GM23338 (cell line): ENCODE results near the gene GRM8. TPM values are rescaled to one million over a fixed set of nuclear protein-coding genes. Genes with fewer than 3 reads are reported as not detected.

ENCODE experiments used
- ATAC-seq: fragments of 200-7000 bp; cut with Tn5 transposase; 3 replicates; pipeline ENCODE4 v1.9.1; 2020
- DNase-seq: peaks from one replicate; pipeline ENCODE4 v3.0.0-alpha.2; 2015; ENCODE audit warnings: low spot score
- H2AFZ ChIP-seq: fragments of 200-600 bp; sonication (generic); 2 replicates; pipeline ENCODE4 v1.8.0; 2016; ENCODE audit warnings: antibody characterized with exemption, mild to moderate bottlenecking, moderate library complexity
- H3F3A ChIP-seq: fragments of 200-600 bp; sonication (generic); replicated peaks from 2 replicates; pipeline ENCODE4 v1.8.0; 2017; ENCODE audit warnings: antibody characterized with exemption, mixed run types, low read depth
- H3K27ac ChIP-seq: fragments of 200-600 bp; sonication (generic); 2 replicates; pipeline ENCODE4 v1.6.1; 2016; ENCODE audit warnings: low read depth
- H3K27me3 ChIP-seq: fragments of 200-600 bp; sonication (generic); 2 replicates; pipeline ENCODE4 v1.8.0; 2016; ENCODE audit warnings: mild to moderate bottlenecking, mixed run types, moderate library complexity; ENCODE audit not compliant: insufficient read depth
- H3K36me3 ChIP-seq: fragments of 200-600 bp; sonication (generic); 2 replicates; pipeline ENCODE4 v1.8.0; 2016; ENCODE audit warnings: mild to moderate bottlenecking; ENCODE audit not compliant: insufficient read depth
- H3K4me1 ChIP-seq: fragments of 200-600 bp; sonication (generic); 2 replicates; pipeline ENCODE4 v1.8.0; 2016; ENCODE audit warnings: mild to moderate bottlenecking, moderate library complexity; ENCODE audit not compliant: insufficient read depth
- H3K4me2 ChIP-seq: fragments of 200-600 bp; sonication (generic); 2 replicates; pipeline ENCODE4 v1.7.1; 2017; ENCODE audit warnings: mixed run types
- H3K4me3 ChIP-seq: fragments of 200-600 bp; sonication (generic); 2 replicates; pipeline ENCODE4 v1.6.1; 2016; ENCODE audit warnings: mixed run types
- H3K79me2 ChIP-seq: fragments of 200-600 bp; sonication (generic); replicated peaks from 2 replicates; pipeline ENCODE4 v1.8.0; 2017; ENCODE audit warnings: mild to moderate bottlenecking; ENCODE audit not compliant: insufficient read depth
- H3K9me2 ChIP-seq: fragments of 200-600 bp; sonication (generic); 2 replicates; pipeline ENCODE4 v1.8.0; 2017; ENCODE audit not compliant: insufficient read depth
- H4K20me1 ChIP-seq: fragments of 200-600 bp; sonication (generic); replicated peaks from 2 replicates; pipeline ENCODE4 v1.8.0; 2017; ENCODE audit warnings: mild to moderate bottlenecking; ENCODE audit not compliant: insufficient read depth
- H3K27ac Mint-ChIP-seq: 2 replicates; pipeline ENCODE4 v1.8.0; 2020; ENCODE audit warnings: inconsistent platforms, mild to moderate bottlenecking, moderate library complexity, mixed read lengths
- H3K27me3 Mint-ChIP-seq: 3 replicates; pipeline ENCODE4 v1.8.0; 2022; ENCODE audit warnings: low read depth, mild to moderate bottlenecking, moderate library complexity, mixed read lengths, inconsistent platforms; ENCODE audit not compliant: insufficient read depth, poor library complexity
- H3K36me3 Mint-ChIP-seq: 3 replicates; pipeline ENCODE4 v1.8.0; 2021; ENCODE audit warnings: low read depth, mild to moderate bottlenecking, inconsistent platforms, moderate library complexity, mixed read lengths
- H3K4me1 Mint-ChIP-seq: 3 replicates; pipeline ENCODE4 v1.8.0; 2020; ENCODE audit warnings: mild to moderate bottlenecking, inconsistent platforms, mixed read lengths
- H3K4me3 Mint-ChIP-seq: 3 replicates; pipeline ENCODE4 v1.8.0; 2021; ENCODE audit warnings: moderate library complexity, mild to moderate bottlenecking, inconsistent platforms, mixed read lengths
- H3K9me3 Mint-ChIP-seq: 3 replicates; pipeline ENCODE4 v1.8.0; 2020; ENCODE audit warnings: moderate library complexity, mild to moderate bottlenecking, inconsistent platforms, mixed read lengths
- CTCF ChIP-seq, 2 experiments: fragments of 200-600 bp in 1 of 2; sonication (generic) in 1 of 2; conservative IDR thresholded peaks; 2 replicates each; pipeline versions ENCODE4 v1.5.1 to v1.6.1; 2016 to 2017; ENCODE audit warnings: antibody characterized with exemption in 2 of 2, low read depth in 2 of 2, mild to moderate bottlenecking in 2 of 2, moderate library complexity in 1 of 2
- ETS1 ChIP-seq: IDR thresholded peaks from 2 replicates; pipeline ENCODE4 v1.6.1; 2016; ENCODE audit warnings: antibody characterized with exemption
- EZH2phosphoT487 ChIP-seq: fragments of 200-600 bp; sonication (generic); IDR thresholded peaks from one replicate; pipeline ENCODE4 v1.8.1; 2018; ENCODE audit warnings: antibody characterized with exemption; ENCODE audit not compliant: unreplicated experiment
- JUNB ChIP-seq: IDR thresholded peaks from one replicate; pipeline ENCODE4 v1.6.1; 2016; ENCODE audit warnings: antibody characterized with exemption; ENCODE audit not compliant: unreplicated experiment
- NANOG ChIP-seq: IDR thresholded peaks from 2 replicates; pipeline ENCODE4 v1.6.1; 2016; ENCODE audit warnings: antibody characterized with exemption, borderline replicate concordance
- POLR2AphosphoS5 ChIP-seq: IDR thresholded peaks from 2 replicates; pipeline ENCODE4 v1.6.1; 2016; ENCODE audit warnings: antibody characterized with exemption, low read depth
- STAT1 ChIP-seq: IDR thresholded peaks from one replicate; pipeline ENCODE4 v1.6.1; 2016; ENCODE audit warnings: antibody characterized with exemption; ENCODE audit not compliant: unreplicated experiment
- ZNF114 ChIP-seq: fragments of 250-450 bp; sonication (Bioruptor Pico); IDR thresholded peaks from 2 replicates; pipeline ENCODE4 v1.5.0; 2020; ENCODE audit warnings: mild to moderate bottlenecking, moderate library complexity
- ZNF331 ChIP-seq: fragments of 250-450 bp; sonication (Bioruptor Pico); IDR thresholded peaks from 2 replicates; pipeline ENCODE4 v1.5.0; 2020; ENCODE audit warnings: low read depth, mild to moderate bottlenecking, moderate library complexity
- ZNF462 ChIP-seq: fragments of 250-450 bp; sonication (Bioruptor Pico); IDR thresholded peaks from 2 replicates; pipeline ENCODE4 v1.5.0; 2020; ENCODE audit warnings: mild to moderate bottlenecking, moderate library complexity
- polyA plus RNA-seq: library from polyadenylated mRNA; unstranded; fragments of >200 nt; fragmentation: Nextera tagmentation; extraction: Ambion mirVana; gene quantifications from 2 replicates; pipeline ENCODE4 v1.2.1, GENCODE V29; 2016
- total RNA-seq: library from RNA; depleted of rRNA; stranded (reverse); fragments of >200 nt; shearing (Covaris generic); gene quantifications from 2 replicates; pipeline ENCODE4 v1.2.3, GENCODE V29; 2014

GRM8 gene
- total and polyA plus RNA-seq, 2 experiments from 2014 or later, result 1.9 to 6.6 TPM

- TF ChIP-seq ZNF462 (CRISPR knock-in tag), result no peak
- no peak for TF ChIP-seq POLR2AphosphoS5
- no peak for TF ChIP-seq JUNB
- TF ChIP-seq CTCF (conservative IDR thresholded peaks at IDR 0.05; ENCODE audit: low read depth in 2 of 2), result no peak
Measured at GRCh38 chr7:127266047-127266446, 13.3 kb upstream of the GRM8 start (continued).

GRCh38 chr7:127264219-127264618 lies 11.5 kb upstream of the GRM8 start:
- H3K4me3 Mint-ChIP-seq, result no peak overlapping the region
- DNase-seq, result no peak
- TF ChIP-seq CTCF (conservative IDR thresholded peaks at IDR 0.05; ENCODE audit: low read depth in 2 of 2) (no peak), ETS1 (no peak), ZNF114 (CRISPR knock-in tag) (no peak), ZNF331 (CRISPR knock-in tag) (no peak), STAT1 (no peak), NANOG (no peak), EZH2phosphoT487 (no peak)

More at GRCh38 chr7:127264219-127264618, 11.5 kb upstream of the GRM8 start:
- no peaks in the 10 kb centered on the region; the same call in 2 of the 3 replicates for H3K9me3 Mint-ChIP-seq
- no peak overlapping the region for H3K27ac ChIP-seq
- no peaks in the 10 kb centered on the region for H3K4me1 Mint-ChIP-seq
- no peaks in the 10 kb centered on the region for H4K20me1 ChIP-seq
- no peak for ATAC-seq
- no peaks in the 10 kb centered on the region for H3K9me2 ChIP-seq
- peaks cover 2% of the 10 kb centered on the region for H3K27me3 Mint-ChIP-seq
- no peak overlapping the region for H3K4me3 ChIP-seq
- no peak overlapping the region for H3K4me2 ChIP-seq
- H3K27me3 ChIP-seq, result no peaks in the 10 kb centered on the region; the same call in 1 of the 2 replicates
- no peak overlapping the region for H3K27ac Mint-ChIP-seq
- H3K79me2 ChIP-seq, result no peaks in the 10 kb centered on the region
- no peaks in the 10 kb centered on the region for H3K36me3 Mint-ChIP-seq
- H3K4me1 ChIP-seq, result no peaks in the 10 kb centered on the region
- no peaks in the 10 kb centered on the region for H3K36me3 ChIP-seq
- H2AFZ ChIP-seq, result no peak overlapping the region
- no peaks in the 10 kb centered on the region for H3F3A ChIP-seq
